NB4 (cell line): ENCODE measurements around the gene ACSF2.

Experiments used
- DNase-seq: peaks from one replicate; pipeline ENCODE4 v3.0.0; 2010; ENCODE audit warnings: low read depth
- H3K4me3 ChIP-seq: one replicate; pipeline ENCODE4 v1.5.1; 2011; ENCODE audit warnings: mild to moderate bottlenecking, low read depth, low read length, moderate library complexity
- CTCF ChIP-seq: IDR thresholded peaks from one replicate; pipeline ENCODE4 v1.5.1; 2012; ENCODE audit warnings: low read depth, low read length
- MAX ChIP-seq: IDR thresholded peaks from 2 replicates; pipeline ENCODE4 v1.6.1; 2011; ENCODE audit warnings: low read depth, low read length
- MYC ChIP-seq: IDR thresholded peaks from 2 replicates; pipeline ENCODE4 v1.6.1; 2011; ENCODE audit warnings: low read depth, low read length
- POLR2A ChIP-seq: IDR thresholded peaks from 2 replicates; pipeline ENCODE4 v1.6.1; 2011; ENCODE audit warnings: mild to moderate bottlenecking; ENCODE audit not compliant: insufficient read length; ENCODE audit errors: extremely low read depth

ACSF2 gene

GRCh38 chr17:50513495-50513894 is 87.5 kb downstream of the ACSF2 start:
- DNase-seq: no peak
- no peak for TF ChIP-seq CTCF
- TF ChIP-seq POLR2A: no peak
- TF ChIP-seq MAX: no peak
- no peak for TF ChIP-seq MYC
- H3K4me3 ChIP-seq: no peak overlapping the region

GRCh38 chr17:50514388-50514787 is 88.4 kb downstream of the ACSF2 start:
- TF ChIP-seq MYC: no peak
- no peak for TF ChIP-seq CTCF
- no peak for TF ChIP-seq MAX
- no peak for TF ChIP-seq POLR2A
- no peak for DNase-seq
- H3K4me3 ChIP-seq: no peak overlapping the region

GRCh38 chr17:50514936-50515702 is 89.1 kb downstream of the ACSF2 start:
- no peak for DNase-seq
- no peak overlapping the region for H3K4me3 ChIP-seq
- TF ChIP-seq MAX: no peak
- TF ChIP-seq POLR2A: no peak
- TF ChIP-seq CTCF: no peak
- no peak for TF ChIP-seq MYC

GRCh38 chr17:50517011-50517410 is 91.0 kb downstream of the ACSF2 start:
- no peak overlapping the region for H3K4me3 ChIP-seq
- DNase-seq: no peak
- no peak for TF ChIP-seq CTCF
- no peak for TF ChIP-seq MAX

- TF ChIP-seq MYC (no peak), POLR2A (no peak), MAX (no peak), CTCF (no peak)
- no peak overlapping the region for H3K4me3 ChIP-seq
- DNase-seq: no peak
Observed at GRCh38 chr17:50517504-50518383, 91.7 kb downstream of the ACSF2 start.
